NCI-H748 (cell line): ENCODE data around the gene MAU2.
"Not testable (repeated sequence)": the region's sequence is repeated elsewhere in the genome, so short reads cannot be mapped to it uniquely, and the experiment has no call there.

Experiments
- DNase-seq: peaks from one replicate; lab custom pipeline; 2025; ENCODE audit not compliant: unreplicated experiment; lab: John Stamatoyannopoulos, UW

Gene MAU2

DNA sequence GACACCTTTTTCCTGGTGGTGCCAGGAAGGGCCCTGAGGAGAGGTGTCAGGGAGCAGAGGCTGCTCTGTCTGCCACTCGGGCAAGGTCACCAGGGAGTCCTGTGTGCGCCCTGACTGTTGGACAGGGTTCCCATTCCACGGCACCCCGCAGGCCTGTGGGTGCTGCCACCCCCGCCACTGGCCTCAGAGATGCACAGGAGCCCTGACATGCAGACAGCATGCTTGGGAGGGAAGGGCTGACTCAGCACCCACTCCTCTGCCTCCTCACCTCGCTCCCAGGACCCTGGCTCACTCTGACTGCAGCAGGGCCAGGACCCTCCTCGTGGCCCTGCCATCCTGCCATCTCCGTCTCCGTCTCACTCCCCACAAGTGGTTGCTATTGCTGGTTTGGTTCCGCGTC lies 25.3 kb downstream of the MAU2 start:
- DNase-seq = no peak

DNA sequence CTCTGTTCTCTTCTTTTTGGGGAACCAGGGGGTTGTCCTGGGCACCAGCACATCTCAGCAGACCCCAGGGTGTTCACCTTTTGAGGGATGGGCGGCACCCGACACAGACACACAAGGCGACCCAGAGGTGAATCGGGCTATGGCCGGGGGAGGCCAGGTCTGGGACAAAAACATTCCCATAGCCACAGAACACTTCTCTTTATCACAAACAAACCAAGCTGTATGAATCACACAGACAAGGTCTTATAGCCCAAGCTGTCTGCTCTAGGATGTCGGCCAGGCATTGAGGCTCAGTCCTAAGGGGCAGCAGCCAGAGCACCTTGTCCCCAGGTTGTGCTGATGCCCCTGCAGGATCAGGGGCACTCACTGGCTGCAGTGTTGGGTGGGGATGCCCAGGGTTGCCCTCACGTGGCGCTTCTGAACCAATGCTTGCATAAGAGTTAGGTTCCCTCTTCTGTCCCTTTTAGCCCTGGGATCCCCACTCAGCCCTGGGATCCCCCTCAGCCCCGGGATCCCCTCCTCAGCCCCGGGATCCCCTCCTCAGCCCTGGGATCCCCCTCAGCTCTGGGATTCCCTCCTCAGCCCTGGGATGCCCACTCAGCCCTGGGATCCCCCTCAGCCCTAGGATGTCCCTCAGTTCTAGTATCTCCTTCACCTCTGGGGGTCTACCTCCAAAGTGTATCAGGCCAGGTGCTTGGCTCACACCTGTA lies 26.9 kb downstream of the MAU2 start:
- DNase-seq = no peak

DNA sequence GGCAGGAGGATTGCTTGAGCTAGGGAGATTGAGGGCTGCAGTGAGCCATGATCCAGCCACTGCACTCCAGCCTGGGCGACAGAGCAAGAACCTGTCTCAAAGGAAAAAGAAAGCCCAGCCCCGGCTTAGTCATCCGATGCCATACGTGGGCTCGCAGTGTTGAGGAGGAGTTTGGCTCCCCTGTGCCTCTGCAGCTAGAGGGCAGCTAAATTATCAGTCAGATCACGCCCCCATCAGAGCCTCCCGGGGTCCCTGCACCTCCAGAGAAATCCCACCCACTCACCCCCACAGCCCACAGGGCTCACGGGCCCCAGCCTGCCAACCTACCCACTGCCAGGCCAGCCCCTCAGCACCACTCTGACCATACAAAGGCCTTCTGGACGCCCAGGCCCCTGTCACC lies 27.6 kb downstream of the MAU2 start:
- DNase-seq = no peak

DNA sequence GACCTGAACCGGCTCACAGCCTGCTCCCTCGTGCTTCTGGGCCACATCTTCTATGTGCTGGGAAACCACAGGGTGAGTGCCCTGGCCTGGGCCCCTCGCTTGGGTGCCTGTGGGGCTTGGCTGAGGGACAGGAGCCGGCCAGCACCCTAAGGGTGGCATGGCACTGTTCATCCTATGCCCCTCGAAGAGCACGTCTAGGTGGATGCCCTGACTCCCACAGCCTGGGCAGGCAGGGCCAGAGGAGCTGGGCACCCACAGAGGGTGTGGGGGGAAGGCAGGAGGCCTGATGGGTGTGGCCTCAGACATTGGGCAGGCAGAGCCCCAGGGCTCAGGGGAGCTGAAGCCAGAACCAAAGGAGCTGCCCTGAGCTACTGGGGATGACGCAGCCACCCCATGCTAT lies 28.7 kb downstream of the MAU2 start:
- no peak for DNase-seq

DNA sequence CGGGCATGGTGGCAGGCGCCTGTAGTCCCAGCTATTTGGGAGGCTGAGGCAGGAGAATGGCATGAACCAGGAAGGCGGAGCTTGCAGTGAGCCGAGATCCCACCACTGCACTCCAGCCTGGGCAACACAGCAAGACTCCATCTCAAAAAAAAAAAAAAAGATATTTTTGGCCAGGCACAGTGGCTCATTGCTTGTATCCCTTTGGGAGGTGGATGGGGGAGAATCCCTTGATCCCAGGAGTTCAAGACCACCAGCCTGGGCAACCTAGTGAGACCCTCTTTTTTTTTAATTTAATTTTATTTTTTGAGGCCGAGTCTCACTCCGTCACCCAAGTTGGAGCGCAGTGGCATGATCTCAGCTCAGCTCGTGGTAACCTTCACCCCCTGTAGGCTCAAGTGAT lies 30.1 kb downstream of the MAU2 start:
- not testable (repeated sequence) for DNase-seq

GRCh38 chr19:19352823-19353222 lies 32.2 kb downstream of the MAU2 start:
- DNase-seq = no peak

GRCh38 chr19:19354007-19354406 lies 33.4 kb downstream of the MAU2 start:
- no peak for DNase-seq

- DNase-seq = no peak
These were observed 34.3 kb downstream of the MAU2 start for GRCh38 chr19:19354932-19355331.

GRCh38 chr19:19355606-19356139 lies 35.0 kb downstream of the MAU2 start:
- no peak for DNase-seq

- no peak for DNase-seq
These were observed 35.9 kb downstream of the MAU2 start for GRCh38 chr19:19356500-19356899.

DNA sequence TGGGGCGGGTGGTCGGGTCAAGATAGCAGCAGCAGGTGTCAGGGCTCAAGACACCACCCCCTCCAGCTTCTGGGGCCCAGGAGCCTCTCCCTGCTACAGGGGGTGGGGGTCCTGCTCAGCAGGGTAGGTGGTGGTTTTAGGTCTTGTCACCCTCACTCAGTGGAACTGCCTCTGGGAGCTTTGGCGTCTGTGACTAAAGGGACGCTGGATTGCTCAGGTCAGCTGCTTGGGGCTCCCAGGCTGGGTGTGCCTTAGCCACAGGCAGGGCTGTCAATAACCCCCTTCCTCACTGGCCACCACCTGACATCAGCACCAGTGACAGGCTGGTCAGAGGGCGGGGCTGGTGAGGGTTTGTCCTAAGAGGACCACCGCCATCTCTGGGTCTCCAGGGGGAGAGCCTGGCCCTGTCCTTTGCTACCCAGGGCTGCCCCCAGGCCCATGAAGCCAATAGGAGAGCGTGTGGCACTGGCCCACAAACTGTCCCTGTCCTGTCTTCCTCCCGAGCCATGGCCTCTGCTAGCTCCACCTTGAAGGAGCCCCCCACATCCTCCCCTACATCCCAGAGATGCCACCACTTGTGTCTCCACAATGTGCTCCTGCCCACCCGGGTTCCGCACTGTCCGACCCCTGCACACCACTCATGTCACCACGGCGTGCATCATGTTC lies 36.4 kb downstream of the MAU2 start:
- no peak for DNase-seq

GRCh38 chr19:19361075-19361594 lies 40.5 kb downstream of the MAU2 start:
- peak; percentile 70 for DNase-seq

DNA sequence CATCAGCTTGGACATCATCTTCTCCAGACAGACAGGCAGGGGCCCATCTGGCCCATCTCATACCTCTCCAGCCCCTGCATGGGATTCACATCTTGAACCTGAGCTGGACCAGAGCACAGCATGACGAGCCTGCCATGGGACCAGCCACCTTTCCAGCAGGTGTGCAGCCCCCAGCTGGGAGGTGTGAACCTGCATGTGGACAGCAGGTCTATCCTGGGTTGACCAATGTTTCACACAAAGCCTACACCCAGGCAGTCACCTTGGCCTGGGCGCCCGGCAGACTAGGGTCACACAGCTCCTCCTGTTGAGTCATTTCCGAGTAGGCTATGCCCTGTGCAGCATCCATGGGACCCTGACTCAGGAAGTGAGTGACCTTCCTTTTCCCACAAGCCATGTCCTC lies 41.4 kb downstream of the MAU2 start:
- no peak for DNase-seq

DNA sequence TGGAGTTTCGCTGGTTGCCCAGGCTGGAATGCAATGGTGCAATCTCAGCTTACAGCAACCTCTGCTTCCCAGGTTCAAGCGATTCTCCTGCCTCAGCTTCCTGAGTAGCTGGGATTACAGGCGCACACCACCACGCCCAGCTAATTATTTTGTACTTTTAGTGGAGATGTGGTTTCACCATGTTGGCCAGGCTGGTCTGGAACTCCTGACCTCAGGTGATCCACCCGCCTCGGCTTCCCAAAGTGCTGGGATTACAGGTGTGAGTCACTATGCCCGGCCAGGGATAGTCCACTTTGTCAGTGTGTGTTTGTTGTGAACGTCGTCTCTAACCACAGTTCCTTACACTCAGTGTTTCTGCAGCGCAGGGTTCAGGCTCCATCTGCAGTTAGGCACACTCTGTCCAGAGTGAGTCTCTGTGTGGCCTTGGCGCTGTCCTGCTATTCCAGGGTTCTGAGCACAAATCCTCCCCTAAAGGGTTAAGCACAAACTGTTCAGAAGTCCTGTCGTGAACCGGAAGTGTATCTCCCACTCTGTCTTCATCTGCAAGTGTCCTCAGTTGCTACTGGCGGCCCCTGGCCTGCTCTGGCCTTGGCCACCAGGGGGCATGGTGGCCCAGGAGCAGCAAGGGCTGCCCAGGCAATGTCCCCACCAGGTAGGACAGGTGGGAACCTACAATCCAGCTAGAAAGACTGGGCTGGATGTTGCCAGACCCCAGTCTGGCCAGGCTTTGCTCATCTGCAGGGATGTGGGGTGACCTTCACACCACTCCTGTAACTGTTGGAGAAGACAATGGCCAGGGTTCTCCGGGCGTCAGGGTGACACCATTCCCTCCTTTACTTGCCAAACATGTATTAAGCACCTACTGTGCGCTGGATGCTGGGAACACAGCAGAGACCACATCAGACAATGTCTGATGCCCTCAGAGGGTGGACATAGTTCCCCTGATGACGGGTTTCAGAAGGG lies 46.1 kb downstream of the MAU2 start:
- peak; percentile 85 for DNase-seq

- no peak for DNase-seq
These were observed 47.5 kb downstream of the MAU2 start for GRCh38 chr19:19368087-19368486.

DNA sequence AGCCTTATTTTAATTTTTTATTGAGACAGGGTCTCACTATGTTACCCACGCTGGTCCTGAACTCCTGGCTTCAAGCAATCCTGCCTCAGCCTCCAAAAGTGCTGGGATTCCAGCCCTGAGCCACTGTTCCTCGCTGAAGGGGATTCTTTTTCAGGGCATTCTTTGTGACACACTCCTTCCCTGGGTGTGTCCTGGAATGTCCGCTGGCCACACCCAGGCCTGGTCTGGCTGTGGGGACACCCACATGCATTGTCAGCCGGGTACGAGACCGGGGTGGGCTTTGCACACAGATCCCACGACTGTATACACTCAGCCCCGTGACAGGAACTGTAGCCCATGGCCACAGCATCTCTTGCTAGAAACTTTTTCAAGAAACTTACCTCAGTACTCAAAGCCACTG lies 50.4 kb downstream of the MAU2 start:
- DNase-seq = no peak

- DNase-seq = peak; percentile 35
These were observed 52.2 kb downstream of the MAU2 start for GRCh38 chr19:19372656-19373416.

GRCh38 chr19:19379527-19379926 lies 58.9 kb downstream of the MAU2 start:
- DNase-seq = no peak

DNA sequence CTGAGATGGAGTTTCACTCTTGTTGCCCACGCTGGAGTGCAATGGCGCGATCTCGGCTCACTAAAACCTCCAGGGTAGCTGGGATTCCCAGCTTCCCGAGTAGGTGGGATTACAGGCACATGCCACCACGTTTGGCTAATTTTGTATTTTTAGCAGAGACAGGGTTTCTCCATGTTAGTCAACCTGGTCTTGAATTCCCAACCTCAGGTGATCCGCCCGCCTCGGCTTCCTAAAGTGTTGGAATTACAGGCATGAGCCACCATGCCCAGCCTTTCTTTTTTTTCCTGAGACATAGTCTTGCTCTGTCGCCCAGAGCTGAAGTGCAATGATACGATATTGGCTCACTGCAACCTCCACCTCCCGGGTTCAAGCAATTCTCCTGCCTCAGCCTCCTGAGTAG lies 59.7 kb downstream of the MAU2 start:
- DNase-seq = not testable (repeated sequence)
